ENCODE results near the gene TRIM26. TPM values are rescaled to one million over a fixed set of nuclear protein-coding genes. Genes with fewer than 3 reads are reported as not detected.

TRIM26 gene
- total and polyA plus RNA-seq, 2 of the 13 experiments (the other 11 are each of a cell fraction or from before 2014, with no cell fraction given): 27.1 to 38.7 TPM

- TF ChIP-seq, protein P1, sequence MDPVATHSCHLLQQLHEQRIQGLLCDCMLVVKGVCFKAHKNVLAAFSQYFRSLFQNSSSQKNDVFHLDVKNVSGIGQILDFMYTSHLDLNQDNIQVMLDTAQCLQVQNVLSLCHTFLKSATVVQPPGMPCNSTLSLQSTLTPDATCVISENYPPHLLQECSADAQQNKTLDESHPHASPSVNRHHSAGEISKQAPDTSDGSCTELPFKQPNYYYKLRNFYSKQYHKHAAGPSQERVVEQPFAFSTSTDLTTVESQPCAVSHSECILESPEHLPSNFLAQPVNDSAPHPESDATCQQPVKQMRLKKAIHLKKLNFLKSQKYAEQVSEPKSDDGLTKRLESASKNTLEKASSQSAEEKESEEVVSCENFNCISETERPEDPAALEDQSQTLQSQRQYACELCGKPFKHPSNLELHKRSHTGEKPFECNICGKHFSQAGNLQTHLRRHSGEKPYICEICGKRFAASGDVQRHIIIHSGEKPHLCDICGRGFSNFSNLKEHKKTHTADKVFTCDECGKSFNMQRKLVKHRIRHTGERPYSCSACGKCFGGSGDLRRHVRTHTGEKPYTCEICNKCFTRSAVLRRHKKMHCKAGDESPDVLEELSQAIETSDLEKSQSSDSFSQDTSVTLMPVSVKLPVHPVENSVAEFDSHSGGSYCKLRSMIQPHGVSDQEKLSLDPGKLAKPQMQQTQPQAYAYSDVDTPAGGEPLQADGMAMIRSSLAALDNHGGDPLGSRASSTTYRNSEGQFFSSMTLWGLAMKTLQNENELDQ (CRISPR knock-in tag; IDR thresholded peaks at IDR 0.05; ENCODE audit: borderline replicate concordance): no peak
- TF ChIP-seq MAFK (conservative IDR thresholded peaks at IDR 0.05 in 1 of 2, IDR thresholded peaks at IDR 0.05 in 1 of 2; ENCODE audit: low read length in 2 of 2): no peak
- TF ChIP-seq AGO2 (optimal IDR thresholded peaks at IDR 0.05; ENCODE audit: low read depth, low read length): no peak
- TF ChIP-seq GFI1 (CRISPR knock-in tag; IDR thresholded peaks at IDR 0.05; ENCODE audit: borderline replicate concordance): peak; percentile 86; the same call in 1 of the 2 replicates
- no peak for TF ChIP-seq ADNP (CRISPR knock-in tag; IDR thresholded peaks at IDR 0.05)
- TF ChIP-seq, protein P2, sequence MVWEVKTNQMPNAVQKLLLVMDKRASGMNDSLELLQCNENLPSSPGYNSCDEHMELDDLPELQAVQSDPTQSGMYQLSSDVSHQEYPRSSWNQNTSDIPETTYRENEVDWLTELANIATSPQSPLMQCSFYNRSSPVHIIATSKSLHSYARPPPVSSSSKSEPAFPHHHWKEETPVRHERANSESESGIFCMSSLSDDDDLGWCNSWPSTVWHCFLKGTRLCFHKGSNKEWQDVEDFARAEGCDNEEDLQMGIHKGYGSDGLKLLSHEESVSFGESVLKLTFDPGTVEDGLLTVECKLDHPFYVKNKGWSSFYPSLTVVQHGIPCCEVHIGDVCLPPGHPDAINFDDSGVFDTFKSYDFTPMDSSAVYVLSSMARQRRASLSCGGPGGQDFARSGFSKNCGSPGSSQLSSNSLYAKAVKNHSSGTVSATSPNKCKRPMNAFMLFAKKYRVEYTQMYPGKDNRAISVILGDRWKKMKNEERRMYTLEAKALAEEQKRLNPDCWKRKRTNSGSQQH (CRISPR knock-in tag; IDR thresholded peaks at IDR 0.05; ENCODE audit: low read depth): 0 out of 2 replicates have a peak, but pooled peaks have one; percentile 78
- TF ChIP-seq HMGA1 (CRISPR knock-in tag; conservative IDR thresholded peaks at IDR 0.05): no peak
- no peak for TF ChIP-seq KDM5A (IDR thresholded peaks at IDR 0.05; ENCODE audit: borderline replicate concordance, low read length)
- no peak for TF ChIP-seq ZNF749 (CRISPR knock-in tag; IDR thresholded peaks at IDR 0.05; ENCODE audit: borderline replicate concordance)
- TF ChIP-seq ZBTB42 (CRISPR knock-in tag; IDR thresholded peaks at IDR 0.05): no peak
- TF ChIP-seq ZBTB2 (CRISPR knock-in tag; IDR thresholded peaks at IDR 0.05; ENCODE audit: low read depth): peak; percentile 44; the same call in 1 of the 2 replicates
- TF ChIP-seq GATAD1 (CRISPR knock-in tag; IDR thresholded peaks at IDR 0.05): no peak
- TF ChIP-seq, protein P3, sequence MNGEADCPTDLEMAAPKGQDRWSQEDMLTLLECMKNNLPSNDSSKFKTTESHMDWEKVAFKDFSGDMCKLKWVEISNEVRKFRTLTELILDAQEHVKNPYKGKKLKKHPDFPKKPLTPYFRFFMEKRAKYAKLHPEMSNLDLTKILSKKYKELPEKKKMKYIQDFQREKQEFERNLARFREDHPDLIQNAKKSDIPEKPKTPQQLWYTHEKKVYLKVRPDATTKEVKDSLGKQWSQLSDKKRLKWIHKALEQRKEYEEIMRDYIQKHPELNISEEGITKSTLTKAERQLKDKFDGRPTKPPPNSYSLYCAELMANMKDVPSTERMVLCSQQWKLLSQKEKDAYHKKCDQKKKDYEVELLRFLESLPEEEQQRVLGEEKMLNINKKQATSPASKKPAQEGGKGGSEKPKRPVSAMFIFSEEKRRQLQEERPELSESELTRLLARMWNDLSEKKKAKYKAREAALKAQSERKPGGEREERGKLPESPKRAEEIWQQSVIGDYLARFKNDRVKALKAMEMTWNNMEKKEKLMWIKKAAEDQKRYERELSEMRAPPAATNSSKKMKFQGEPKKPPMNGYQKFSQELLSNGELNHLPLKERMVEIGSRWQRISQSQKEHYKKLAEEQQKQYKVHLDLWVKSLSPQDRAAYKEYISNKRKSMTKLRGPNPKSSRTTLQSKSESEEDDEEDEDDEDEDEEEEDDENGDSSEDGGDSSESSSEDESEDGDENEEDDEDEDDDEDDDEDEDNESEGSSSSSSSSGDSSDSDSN (CRISPR knock-in tag; IDR thresholded peaks at IDR 0.05): peak; percentile 65; the same call in 1 of the 2 replicates
- TF ChIP-seq DMAP1 (CRISPR knock-in tag; IDR thresholded peaks at IDR 0.05): peak; percentile 91
- TF ChIP-seq ZNF615 (CRISPR knock-in tag; IDR thresholded peaks at IDR 0.05; ENCODE audit: borderline replicate concordance): no peak
- no peak for TF ChIP-seq JARID2 (CRISPR knock-in tag; IDR thresholded peaks at IDR 0.05; ENCODE audit: insufficient replicate concordance)
- no peak for TF ChIP-seq ZNF674 (CRISPR knock-in tag; IDR thresholded peaks at IDR 0.05; ENCODE audit: low read depth)
Measured at GRCh38 chr6:30206799-30207618, 6.2 kb downstream of the TRIM26 start (continued).
